Activated CD4-positive, CD25-positive, alpha-beta regulatory T cell (primary cell): ENCODE results near the gene SERPINA3.

Experiments used
- DNase-seq, 4 experiments: peaks; one replicate each; lab custom pipeline; 2025; lab: John Stamatoyannopoulos, UW

Gene SERPINA3

DNA sequence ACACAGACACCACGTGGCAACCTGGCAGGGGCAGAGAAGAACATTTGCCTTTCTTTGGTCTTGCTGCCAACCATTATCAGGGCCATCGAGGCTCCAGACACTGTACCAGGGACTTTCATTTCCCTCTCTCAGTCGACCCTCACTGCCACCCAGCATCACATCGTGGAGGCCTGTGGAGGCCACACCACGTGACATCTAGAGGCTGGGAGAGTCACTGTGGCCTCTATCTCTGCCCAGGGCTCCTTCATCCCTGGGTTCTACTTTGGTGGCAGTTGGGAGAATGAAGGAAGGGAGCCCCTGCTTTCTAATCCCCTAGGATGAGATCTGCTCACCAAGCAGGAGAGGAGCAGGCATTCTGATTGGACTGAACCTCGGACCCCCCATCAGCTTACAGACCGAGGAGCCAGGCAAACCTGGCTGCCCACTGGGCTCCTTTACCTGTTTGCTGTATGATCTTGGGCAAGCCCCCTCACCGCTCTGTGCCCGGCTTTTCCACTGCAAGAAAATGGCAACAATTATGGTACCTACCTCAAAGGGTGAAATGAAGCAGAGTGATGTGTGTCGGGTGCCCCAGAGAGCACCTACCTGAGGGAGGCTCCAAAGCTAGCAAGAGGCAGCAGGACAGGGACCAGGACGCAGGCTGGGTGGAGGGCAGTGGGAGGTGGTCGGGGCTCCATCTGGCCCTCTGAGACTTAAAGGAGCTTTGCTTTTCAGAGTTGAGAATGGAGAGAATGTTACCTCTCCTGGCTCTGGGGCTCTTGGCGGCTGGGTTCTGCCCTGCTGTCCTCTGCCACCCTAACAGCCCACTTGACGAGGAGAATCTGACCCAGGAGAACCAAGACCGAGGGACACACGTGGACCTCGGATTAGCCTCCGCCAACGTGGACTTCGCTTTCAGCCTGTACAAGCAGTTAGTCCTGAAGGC is 1.8 kb downstream of the SERPINA3 start:
- DNase-seq: no peak

DNA sequence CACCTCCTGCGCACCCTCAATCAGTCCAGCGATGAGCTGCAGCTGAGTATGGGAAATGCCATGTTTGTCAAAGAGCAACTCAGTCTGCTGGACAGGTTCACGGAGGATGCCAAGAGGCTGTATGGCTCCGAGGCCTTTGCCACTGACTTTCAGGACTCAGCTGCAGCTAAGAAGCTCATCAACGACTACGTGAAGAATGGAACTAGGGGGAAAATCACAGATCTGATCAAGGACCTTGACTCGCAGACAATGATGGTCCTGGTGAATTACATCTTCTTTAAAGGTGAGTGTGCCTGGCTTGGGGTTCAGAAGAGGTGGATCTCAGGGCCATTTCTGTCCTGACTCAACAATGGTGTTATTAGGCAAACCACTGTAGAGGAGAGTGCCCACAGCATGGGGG is 2.6 kb downstream of the SERPINA3 start:
- no peak for DNase-seq

DNA sequence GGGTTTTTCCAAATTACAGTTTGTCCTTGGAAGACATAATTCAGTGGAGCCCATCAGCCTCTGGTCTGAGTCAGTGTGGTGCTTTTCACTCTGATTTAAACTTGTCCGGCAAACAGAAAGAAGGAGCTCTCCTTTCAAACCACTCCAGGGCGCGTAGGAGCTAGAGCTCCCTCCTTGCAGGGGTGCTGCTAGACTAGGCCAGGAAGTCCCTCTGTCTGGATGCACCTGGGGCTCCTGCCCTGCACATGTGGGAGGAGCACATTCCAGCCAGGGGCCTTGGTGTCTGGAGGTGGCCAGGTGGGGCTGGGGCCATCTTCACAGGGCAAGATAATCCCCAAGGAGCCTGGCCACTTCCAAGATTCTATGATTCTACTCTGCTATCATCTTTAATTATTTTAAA is 3.1 kb downstream of the SERPINA3 start:
- no peak for DNase-seq

DNA sequence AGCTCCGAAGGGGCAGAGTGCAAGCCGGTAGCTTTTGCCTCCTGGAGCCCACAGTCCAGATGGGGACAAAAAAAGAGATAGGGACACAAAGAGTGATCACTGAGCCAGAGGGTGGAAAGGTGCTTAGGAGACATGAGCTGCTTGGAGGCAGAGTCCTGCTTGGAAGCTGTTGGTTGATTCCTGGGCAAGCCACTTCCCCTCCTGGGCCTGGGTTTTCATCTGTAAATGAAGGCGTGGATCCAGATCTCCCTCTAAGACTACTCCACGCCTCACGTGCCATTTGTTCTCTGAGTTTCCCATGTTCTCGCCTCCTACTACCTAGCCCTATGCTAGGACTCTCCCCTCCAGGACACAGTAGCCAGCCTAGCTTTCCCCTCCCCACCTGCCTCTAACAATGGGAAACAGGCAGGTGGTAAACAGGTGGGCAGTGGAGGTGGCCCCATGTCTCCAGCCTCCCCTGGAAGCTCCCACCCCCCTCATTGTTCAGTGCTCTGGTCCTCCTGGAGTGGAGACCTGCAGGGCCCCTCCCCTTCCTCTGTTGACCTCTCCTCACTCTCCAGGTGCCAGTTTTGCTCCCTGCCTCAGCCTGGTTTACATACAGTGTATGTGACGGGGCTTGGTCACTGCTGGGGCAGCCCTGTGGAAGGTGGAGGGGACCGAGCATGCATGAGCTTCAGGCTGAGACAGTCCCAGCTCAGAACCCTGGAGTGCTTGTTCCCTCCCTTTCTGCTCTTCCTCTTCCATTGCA is 3.8 kb downstream of the SERPINA3 start:
- no peak for DNase-seq

DNA sequence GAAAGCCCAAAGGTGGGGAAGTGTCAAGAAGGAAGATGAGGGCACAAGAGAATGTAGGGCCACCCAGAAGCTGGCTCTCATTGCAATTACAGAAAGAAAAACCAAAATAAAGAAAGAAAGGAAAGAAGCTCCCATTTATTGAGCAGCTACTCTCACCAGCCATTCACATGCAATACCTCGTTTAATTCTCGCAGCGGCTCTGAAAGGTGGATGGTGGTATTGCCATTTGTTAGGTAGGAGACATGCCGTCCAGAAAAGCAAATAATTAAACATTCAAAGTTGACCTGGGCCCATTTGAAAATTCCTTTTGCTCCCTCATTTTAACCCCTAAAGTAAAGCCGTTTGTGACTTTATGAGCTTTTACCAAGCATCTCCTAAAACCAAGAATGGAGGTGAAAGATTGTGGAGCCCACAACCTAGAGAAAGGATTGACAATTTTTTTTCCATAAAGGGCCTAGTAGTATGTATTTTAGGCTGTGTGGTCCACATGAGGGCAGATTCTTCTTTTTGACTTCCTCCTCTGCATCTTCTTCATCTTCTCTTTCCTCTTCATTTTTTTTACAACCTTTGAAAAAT is 5.3 kb downstream of the SERPINA3 start:
- no peak for DNase-seq

DNA sequence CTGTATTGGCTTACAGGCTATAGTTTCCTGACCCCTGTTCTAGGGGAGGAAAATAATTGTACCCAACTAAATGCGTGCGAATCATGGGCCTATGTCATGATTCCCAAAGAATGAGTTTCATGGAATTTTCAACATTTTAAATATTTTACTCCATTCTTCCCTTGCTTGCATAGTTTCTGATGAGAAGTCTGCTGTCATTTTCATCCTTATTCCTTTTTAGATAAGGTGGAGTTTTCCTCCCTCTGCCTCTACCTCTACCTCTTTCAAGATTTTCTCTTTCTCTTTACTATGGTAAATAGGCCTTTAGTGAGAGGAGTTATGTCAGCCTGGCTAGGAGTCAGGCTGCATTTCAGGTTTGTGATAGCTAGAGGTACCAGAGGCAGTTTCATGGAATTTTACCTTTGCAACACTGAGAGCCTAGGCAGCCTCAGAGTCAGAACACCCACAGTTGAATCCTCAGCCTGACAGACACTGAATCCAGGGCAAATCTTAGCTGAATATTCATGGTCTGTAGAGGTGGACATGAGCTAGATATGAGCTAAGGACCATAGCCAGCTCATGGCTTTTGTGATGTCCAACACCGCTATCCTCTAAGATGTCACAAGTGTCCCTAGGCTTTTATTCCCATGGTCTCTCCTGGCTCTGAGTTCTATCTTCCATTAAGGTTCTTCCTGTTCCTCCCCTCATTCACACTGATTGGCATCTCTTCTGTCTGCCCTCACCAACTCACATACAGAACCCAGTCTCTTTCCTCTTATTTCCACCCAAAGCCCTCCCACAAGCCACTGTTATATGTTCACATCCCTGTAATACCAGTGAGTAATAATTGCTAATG is 6.0 kb downstream of the SERPINA3 start:
- no peak for DNase-seq

DNA sequence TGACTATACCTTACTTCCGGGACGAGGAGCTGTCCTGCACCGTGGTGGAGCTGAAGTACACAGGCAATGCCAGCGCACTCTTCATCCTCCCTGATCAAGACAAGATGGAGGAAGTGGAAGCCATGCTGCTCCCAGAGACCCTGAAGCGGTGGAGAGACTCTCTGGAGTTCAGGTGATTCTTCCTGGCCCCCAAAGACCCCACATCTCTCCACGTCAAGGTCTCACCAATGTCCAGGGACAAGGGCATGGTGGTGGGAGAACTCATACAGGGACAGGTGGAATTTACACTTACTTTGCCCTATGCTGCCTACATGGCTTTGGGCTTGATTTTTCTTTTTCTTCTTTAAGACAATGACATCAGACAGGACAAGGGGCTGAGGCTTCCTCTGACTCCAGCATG is 7.1 kb downstream of the SERPINA3 start:
- DNase-seq: no peak

DNA sequence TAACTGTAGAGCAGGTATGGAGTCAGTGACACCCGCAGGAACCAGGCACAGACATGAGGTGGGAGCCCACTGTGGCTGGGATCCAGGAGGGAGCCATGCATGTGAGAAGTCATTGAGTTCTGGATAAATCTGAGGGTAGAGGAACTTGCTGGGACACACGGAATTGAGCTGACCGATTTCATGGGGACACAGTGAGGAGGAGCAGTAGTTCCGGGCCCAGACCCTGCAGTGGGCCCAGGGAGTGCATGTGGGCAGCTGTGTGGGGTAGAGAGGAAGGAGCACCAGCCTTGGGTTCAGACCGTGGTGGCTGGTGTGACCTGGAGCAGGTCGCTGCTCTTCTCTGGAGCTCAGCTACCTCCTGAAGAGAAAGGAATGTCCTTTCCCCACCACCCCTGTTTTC is 8.4 kb downstream of the SERPINA3 start:
- DNase-seq: no peak

DNA sequence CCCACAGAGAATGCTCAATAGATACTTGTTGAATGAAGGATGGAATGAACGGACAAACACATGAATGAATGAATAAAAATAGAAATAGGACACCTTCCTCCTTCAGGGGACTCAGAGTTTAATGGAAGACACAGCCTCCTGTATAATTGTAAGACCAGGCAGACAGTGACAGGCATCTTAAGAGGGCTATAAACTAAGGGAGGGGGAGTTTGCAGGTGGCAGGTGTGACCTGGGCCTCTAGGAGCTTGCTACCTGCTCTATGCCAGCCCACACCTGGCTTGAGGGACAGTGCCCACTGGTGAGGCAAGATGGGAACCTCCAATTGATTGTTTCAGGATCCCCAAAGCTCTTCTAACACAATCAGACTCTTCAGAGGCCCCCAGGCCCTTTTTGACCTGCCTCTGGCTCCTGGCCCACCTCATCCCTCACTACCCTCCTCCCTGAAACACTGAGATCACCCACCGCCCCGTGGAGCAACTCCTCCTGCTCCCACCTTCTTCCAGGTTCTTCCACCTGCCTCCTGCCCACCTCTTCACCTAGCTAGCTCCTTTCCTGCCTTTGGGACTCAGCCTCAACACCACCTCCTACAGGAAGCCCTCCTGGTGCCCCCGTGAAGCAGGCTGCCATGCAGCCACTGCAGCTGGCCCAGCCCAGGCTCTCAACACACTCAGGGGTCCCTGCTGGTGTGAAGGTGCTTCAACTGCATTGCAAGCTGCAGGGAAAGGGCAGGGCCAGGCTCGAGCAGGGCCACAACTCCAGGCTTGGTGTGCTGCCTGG is 9.4 kb downstream of the SERPINA3 start:
- no peak for DNase-seq

DNA sequence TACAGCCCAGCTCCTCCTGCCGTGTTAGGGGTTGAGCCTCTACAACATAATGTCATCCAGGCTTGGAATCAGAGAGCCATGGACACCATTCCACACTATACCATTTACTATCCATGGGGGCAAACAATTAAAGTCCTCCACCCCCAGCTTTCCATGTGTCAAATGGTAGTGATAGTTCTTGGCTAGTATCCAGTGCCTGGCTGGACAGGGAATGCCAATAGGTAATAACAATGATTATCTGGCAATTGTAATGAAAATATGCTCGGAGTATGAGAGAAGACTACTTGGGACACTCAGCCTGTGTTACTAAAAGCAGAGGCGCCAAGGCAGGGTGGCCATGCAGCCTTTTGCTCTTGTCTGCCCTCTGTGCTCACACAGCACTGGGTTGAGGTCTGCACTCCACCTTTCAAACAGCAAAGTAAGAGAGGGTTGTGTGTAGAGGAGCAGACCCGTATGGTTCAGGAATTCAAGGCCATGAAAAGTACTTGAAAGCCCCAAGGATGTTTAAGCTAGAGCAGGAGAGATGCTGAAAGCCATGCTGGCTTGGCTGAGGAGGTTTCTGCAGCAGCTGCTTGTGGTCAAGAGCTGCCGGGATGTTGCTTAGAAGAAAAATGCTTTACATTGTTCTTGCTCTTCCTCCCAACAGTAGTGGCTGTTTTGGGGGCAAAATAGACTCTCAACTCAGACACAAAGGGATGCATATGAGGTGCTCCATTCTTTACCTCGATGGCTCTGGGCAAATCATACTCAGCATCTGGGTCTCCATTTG is 10.6 kb downstream of the SERPINA3 start:
- no peak for DNase-seq

DNA sequence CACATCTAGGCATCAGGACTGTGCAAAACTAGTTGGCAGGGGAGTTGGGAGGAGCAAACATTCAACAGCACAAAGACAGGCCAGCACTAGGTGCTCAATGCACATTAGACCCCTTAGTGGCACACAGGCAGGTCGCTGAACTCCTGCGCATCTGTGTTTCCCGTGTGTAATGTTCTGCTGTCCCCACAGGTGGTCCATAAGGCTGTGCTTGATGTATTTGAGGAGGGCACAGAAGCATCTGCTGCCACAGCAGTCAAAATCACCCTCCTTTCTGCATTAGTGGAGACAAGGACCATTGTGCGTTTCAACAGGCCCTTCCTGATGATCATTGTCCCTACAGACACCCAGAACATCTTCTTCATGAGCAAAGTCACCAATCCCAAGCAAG is 11.2 kb downstream of the SERPINA3 start:
- no peak for DNase-seq

DNA sequence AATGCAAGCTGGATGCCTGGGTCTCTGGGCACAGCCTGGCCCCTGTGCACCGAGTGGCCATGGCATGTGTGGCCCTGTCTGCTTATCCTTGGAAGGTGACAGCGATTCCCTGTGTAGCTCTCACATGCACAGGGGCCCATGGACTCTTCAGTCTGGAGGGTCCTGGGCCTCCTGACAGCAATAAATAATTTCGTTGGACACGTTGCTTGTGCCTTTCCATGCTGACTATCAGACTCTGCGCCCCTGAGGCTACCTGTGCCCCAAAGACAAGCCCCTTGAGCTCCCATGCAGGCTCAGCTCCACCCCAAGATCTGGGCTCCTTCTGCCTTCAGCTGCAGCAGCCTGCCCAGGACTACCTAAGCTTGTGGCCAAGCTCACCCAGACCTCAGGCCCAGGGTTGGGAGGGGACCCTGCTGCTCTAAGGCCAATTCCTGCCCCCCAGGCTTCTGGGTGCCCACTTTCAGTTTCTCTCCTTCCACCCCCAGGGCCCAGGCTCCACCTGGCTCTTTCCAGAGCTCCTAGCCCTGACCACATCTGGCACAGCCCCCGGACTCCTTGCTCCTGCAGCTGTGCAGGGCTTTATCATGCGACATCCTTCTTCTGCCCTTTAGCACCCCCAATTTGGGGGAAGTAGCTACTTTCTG is 11.8 kb downstream of the SERPINA3 start:
- DNase-seq: no peak

DNA sequence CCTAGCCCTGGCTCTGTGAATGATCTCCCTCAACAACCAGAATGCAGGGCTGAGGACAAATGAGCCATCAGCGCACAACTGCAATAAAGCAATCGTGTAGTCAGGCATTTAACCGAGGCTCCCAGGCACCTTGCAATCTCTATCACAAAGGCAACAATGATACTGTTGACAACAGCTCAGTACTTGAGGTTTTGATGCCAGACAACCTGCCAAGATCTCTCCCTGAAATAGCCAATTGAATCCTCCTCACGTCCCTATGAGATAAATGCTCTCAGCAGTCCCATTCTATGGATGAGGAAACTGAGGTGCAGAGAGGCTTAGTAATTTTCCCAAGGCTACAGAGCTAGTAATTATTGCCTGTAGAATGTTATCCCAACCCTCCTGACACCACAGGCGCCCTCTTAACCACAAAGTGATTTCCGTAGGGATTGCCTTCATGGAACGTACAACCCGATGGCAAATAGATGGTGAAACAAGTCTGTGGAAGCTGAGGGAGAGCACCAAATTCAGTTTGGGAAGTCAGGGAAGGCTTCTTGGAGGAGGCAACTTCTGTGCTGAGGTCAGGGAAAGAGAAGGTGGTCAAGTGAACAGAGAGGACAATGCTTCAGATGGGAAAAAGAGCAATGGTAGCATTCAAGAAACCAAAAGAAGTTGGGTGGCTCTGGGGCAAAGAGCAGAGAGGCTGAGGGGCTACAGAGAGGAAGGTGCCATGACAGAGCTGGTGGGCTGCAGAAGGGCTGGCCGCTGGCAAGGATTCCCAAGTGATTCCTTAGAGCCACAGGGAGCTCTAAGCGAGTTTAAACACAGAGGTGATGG is 12.6 kb downstream of the SERPINA3 start:
- DNase-seq: no peak

DNA sequence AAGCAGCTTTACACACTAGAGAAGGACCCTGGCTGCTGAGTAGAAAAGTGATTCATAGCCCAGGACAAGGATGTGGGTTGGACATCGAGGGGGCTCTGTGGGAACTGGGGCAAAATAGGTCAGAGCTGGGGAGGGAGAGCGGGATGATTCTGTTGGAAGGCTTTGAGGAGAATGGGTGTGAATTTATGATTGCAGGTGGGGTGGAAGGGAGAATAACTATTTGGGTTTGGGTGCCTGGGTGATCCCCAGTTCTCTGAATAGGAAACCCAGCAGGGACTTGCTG is 13.1 kb downstream of the SERPINA3 start:
- no peak for DNase-seq

DNA sequence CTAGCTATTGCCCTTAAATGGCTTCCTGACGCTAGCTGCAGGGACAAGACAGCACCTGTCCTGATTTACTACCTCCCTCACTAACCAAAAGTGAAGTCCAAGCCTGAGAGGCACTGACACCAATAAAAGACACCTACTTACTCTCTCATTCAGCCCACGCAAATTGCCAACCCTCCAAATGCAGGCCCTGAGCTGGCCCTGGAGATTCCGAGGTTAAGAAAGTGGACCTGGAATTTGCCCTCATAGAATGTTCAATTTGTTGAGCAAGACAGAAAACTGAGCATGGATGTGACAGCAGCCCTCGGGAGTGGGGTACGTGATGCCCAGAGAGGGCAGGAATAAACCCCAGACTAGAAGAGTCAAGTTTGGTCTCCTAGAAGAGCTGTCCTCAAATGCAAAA is 16.4 kb downstream of the SERPINA3 start:
- no peak for DNase-seq

DNA sequence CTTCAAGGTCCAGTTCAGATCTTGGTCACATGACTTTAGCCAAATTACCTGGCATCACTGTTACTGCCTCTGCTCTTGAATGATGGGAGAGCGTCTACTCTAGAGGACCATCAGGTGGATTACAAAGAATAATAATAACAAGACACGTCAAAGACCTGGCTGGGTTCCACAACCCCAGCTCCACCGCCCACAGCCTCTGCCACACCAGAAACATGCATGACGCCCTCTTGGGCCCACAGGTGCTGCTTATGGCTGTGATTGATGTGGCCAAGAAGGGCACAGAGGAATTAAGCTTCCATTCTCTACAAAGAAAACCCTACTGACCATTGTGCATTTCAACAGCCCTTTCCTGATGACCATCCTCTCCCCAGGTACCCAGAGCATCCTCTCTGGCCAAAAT is 18.2 kb downstream of the SERPINA3 start:
- no peak for DNase-seq

DNA sequence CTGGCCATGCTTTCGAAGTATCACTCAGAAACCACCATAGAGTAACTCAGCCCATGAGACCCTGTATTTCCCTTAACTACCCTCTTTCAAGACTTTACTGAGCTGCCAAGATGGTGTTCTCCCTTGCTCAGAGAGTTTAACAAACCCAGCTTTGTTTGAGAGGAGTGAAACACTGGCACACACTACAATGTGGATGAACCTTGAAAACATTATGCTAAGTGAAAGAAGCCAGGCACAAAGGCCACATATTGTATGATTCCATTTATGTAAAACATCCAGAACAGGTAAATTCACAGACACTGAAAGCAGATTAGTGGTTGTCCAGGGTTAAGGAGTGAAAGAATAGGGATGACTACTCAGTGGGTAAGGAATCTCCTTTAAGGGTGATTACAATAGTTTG is 18.9 kb downstream of the SERPINA3 start:
- no peak for DNase-seq

DNA sequence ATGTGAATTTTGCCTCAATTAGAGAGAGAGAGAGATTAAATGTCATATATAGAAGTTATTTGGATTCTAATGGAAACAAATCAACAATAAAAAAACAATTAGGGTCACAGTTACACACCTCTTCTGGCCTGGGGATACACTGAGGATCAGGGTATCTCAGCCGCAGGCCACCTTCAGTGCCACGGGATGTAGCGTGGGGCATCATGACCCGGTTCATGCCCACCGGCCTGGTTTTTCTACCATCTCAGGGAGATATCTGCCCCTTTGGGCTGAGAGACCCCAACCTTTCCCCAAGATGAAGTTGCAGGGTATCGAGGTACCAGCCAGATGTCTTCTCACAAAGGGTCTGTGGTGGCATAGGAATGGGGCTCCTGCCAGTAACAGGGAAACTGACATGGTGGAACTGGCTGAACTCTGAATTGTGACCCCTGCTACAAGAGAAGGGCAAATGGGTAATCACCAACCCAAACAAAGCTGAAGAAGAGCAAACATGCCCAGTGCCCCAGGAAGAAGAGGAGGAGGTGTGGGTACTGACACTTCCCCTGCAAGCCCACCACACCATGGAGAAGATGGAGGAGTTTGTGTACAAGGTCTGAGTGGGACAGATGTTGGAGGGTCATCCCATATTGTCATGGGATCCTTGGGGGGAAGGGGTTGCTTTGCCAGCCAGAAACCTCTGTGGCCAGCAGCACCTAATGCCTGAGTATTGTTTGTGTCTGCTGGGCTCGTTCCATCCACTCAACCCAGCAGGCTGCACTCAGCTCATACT is 19.5 kb downstream of the SERPINA3 start:
- no peak for DNase-seq

DNA sequence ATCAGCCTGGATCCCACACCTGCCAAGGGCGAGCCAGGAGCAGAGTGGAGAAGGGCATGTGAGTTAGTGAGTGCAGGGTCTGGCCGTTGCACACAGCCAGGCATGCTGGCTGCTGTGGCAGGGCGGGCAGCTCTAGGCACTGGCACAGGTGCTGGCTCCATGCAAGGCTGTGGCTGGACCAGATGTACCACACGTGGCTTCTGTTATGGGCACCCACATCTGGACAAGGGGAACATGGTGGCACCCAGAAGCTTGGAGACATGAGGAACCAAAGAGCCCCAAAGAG is 20.1 kb downstream of the SERPINA3 start:
- DNase-seq: no peak
